ENCODE results near the gene KLF15. TPM values are rescaled to one million over a fixed set of nuclear protein-coding genes. Genes with fewer than 3 reads are reported as not detected.

Gene KLF15
- total and polyA plus RNA-seq, 2 donors (not counting 1 experiment from before 2014, with no cell fraction given), result 0.10 to 2.2 TPM

- Mint-ChIP-seq H3K27ac (no peak overlapping the region), H3K27me3 (peaks cover 16% of the 10 kb centered on the region), H3K4me3 (no peak overlapping the region), H3K4me1 (no peaks in the 10 kb centered on the region), H3K9me3 (ENCODE audit: insufficient read depth) (no peaks in the 10 kb centered on the region)
- no peak overlapping the region for H2AFZ ChIP-seq (ENCODE audit: insufficient read depth, low read depth, low read length, poor library complexity, severe bottlenecking)
- TF ChIP-seq EZH2 (IDR thresholded peaks at IDR 0.05; ENCODE audit: borderline replicate concordance, insufficient read depth, low read depth, low read length, poor library complexity, severe bottlenecking), result no peak
- no peak for TF ChIP-seq CTCF (IDR thresholded peaks at IDR 0.05)
- intact Hi-C loops (cut with micrococcal nuclease), result no loop called here
- CTCF ChIA-PET, result no interaction called here
- no peak overlapping the region for H3K4me3 ChIP-seq (ENCODE audit: control extremely low read depth in 1 of 5, extremely low read depth in 1 of 5, insufficient read depth in 1 of 5, low read depth in 2 of 5, low read length in 4 of 5)
- H3K36me3 ChIP-seq (replicated peaks in 1 of 2; ENCODE audit: control extremely low read depth in 1 of 2, control insufficient read depth in 1 of 2, extremely low read depth in 1 of 2, insufficient read depth in 2 of 2, low read length in 1 of 2), result no peaks in the 10 kb centered on the region
- no peak overlapping the region for H3K9ac ChIP-seq (ENCODE audit: low read length)
- H3K27me3 ChIP-seq (replicated peaks in 1 of 4; ENCODE audit: control extremely low read depth in 1 of 4, control insufficient read depth in 3 of 4, insufficient read depth in 4 of 4, low read length in 3 of 4), result peaks cover 0 to 6% (median 0%) of the 10 kb centered on the region in 4 experiments
- ATAC-seq (ENCODE audit: low read depth), result no peak
- H3K9me3 ChIP-seq (ENCODE audit: control extremely low read depth in 1 of 3, control insufficient read depth in 2 of 3, insufficient read depth in 1 of 3, low read length in 2 of 3), result no peaks in the 10 kb centered on the region
- DNase-seq, result no peak
- H4K20me1 ChIP-seq (ENCODE audit: control insufficient read depth, insufficient read depth, low read length, poor library complexity, severe bottlenecking), result no peaks in the 10 kb centered on the region
- H3K79me2 ChIP-seq (ENCODE audit: control insufficient read depth, insufficient read depth, low read length), result no peaks in the 10 kb centered on the region
- POLR2A ChIA-PET, result no interaction called here
- WGBS (ENCODE audit: insufficient coverage), result 85% methylated on average over 6 of the region's 6 CpGs
- no peak overlapping the region for H3K27ac ChIP-seq (ENCODE audit: low read length in 2 of 2)
- no peaks in the 10 kb centered on the region for H3K4me1 ChIP-seq (ENCODE audit: control insufficient read depth in 2 of 2, insufficient read depth in 2 of 2, low read length in 2 of 2)
- H3K4me2 ChIP-seq (replicated peaks; ENCODE audit: low read depth, low read length, poor library complexity, severe bottlenecking), result no peak overlapping the region
Observed at GRCh38 chr3:126378341-126378751, 21.1 kb upstream of the KLF15 start.

- Mint-ChIP-seq H3K9me3 (ENCODE audit: insufficient read depth) (no peaks in the 10 kb centered on the region), H3K4me3 (no peak overlapping the region), H3K4me1 (no peaks in the 10 kb centered on the region), H3K27ac (no peak overlapping the region), H3K27me3 (peaks cover 12% of the 10 kb centered on the region)
- H3K4me2 ChIP-seq (replicated peaks; ENCODE audit: low read depth, low read length, poor library complexity, severe bottlenecking), result no peak overlapping the region
- no peaks in the 10 kb centered on the region for H3K4me1 ChIP-seq (ENCODE audit: control insufficient read depth in 2 of 2, insufficient read depth in 2 of 2, low read length in 2 of 2)
- H3K79me2 ChIP-seq (ENCODE audit: control insufficient read depth, insufficient read depth, low read length), result no peaks in the 10 kb centered on the region
- ChIA-PET POLR2A (no interaction called here), CTCF (no interaction called here)
- H3K27ac ChIP-seq (ENCODE audit: low read length in 2 of 2), result no peak overlapping the region
- no peak overlapping the region for H3K4me3 ChIP-seq (ENCODE audit: control extremely low read depth in 1 of 5, extremely low read depth in 1 of 5, insufficient read depth in 1 of 5, low read depth in 2 of 5, low read length in 4 of 5)
- no peak for DNase-seq
- H4K20me1 ChIP-seq (ENCODE audit: control insufficient read depth, insufficient read depth, low read length, poor library complexity, severe bottlenecking), result no peaks in the 10 kb centered on the region
- peaks cover 0 to 5% (median 0%) of the 10 kb centered on the region in 4 experiments for H3K27me3 ChIP-seq (replicated peaks in 1 of 4; ENCODE audit: control extremely low read depth in 1 of 4, control insufficient read depth in 3 of 4, insufficient read depth in 4 of 4, low read length in 3 of 4)
- H3K9me3 ChIP-seq (ENCODE audit: control extremely low read depth in 1 of 3, control insufficient read depth in 2 of 3, insufficient read depth in 1 of 3, low read length in 2 of 3), result no peaks in the 10 kb centered on the region
- no peak for ATAC-seq (ENCODE audit: low read depth)
- intact Hi-C loops (cut with micrococcal nuclease), result no loop called here
- no peak overlapping the region for H3K9ac ChIP-seq (ENCODE audit: low read length)
- no peaks in the 10 kb centered on the region for H3K36me3 ChIP-seq (replicated peaks in 1 of 2; ENCODE audit: control extremely low read depth in 1 of 2, control insufficient read depth in 1 of 2, extremely low read depth in 1 of 2, insufficient read depth in 2 of 2, low read length in 1 of 2)
- TF ChIP-seq EZH2 (IDR thresholded peaks at IDR 0.05; ENCODE audit: borderline replicate concordance, insufficient read depth, low read depth, low read length, poor library complexity, severe bottlenecking) (no peak), CTCF (IDR thresholded peaks at IDR 0.05) (no peak)
- 100% methylated on average over 2 of the region's 3 CpGs for WGBS (ENCODE audit: insufficient coverage)
- H2AFZ ChIP-seq (ENCODE audit: insufficient read depth, low read depth, low read length, poor library complexity, severe bottlenecking), result no peak overlapping the region
Observed at GRCh38 chr3:126377211-126377610, 20.0 kb upstream of the KLF15 start.

Measured in B cell (primary cell).